NCI-H128 (cell line): ENCODE measurements around the gene ASCC2.
"Not testable (repeated sequence)": the region's sequence is repeated elsewhere in the genome, so short reads cannot be mapped to it uniquely, and the experiment has no call there.

ENCODE experiments used
- DNase-seq: peaks from one replicate; lab custom pipeline; 2025; ENCODE audit not compliant: unreplicated experiment; lab: John Stamatoyannopoulos, UW

Gene ASCC2

DNA sequence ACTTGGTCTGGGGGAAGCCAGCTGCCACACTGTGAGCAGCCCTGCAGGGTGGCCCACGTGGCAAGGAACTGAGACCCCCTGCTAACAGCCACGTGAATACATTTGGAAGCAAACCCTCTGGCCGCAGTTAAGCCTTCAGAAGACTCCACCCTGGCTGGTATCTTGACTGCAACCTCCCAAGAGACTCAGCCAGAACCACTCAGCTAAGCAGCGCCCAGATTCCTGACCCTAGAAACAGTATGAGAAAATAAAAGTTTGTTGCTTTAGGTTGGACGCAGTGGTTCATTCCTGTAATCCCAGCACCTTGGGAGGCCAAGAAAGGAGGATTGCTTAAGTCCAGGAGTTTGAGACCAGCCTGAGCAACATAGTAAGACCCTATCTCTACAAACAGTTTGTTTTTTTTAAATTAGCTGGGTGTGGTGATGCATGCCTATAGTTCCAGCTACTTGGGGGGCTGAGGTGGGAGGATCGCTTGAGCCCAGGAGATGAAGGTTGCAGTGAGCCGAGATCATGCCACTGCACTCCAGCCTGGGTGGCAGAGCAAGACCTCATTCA lies 79.9 kb downstream of the ASCC2 start:
- no peak for DNase-seq

DNA sequence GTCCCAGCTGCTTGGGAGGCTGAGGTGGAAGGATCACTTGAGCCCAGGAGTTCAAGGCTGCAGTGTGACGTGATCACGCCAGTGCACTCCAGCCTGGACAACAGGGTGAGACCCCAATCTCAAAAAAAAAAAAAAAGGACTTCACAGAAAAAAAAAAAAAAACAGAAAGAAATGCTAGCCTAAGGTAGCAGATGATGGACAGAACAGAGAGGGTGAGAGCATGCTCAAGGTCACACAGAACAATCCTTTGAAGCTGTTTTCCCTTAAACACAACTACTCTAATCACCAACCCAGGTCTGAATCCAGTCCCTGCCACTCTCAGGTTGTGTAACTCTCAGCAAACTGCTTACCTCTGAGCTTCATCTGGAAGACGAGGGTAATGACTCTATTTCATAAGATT lies 81.0 kb downstream of the ASCC2 start:
- no peak for DNase-seq

DNA sequence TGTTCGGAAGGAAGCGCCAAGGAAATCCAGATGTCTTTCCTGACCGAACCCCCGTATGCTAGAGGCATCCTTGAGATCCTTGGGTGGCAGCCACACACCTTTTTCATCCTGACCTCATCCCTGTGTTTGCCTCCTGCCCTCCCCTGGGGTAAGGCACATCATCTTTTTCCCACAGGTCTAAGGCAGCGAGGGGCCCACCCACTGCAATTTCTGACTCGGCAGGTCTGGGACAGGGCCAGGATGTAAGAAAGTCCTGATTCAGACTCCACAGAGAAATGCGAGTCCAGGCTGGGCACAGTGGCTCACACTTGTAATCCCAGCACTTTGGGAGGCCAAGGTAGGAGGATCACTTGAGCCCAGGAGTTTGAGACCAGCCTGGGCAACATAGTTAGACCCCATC lies 81.7 kb downstream of the ASCC2 start:
- DNase-seq, result no peak

DNA sequence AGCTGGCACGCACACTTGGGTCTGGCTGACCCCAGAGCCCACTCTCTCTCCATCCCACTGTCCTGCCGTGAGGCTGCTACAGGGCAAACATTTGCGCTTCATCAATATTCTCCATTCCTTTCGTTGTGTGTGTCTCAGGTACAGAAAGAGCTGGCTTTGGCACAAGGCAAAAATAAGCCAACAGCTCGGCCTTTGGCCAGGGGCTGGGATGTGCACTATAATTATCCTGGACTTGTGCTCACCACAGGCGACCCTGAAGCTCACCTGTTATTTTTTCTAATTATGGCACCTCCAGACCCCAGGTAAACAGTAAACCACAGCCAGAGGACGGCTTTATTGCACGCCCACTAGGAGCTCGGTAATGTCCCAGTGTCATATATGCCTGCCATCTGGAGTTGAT lies 82.2 kb downstream of the ASCC2 start:
- DNase-seq, result no peak

DNA sequence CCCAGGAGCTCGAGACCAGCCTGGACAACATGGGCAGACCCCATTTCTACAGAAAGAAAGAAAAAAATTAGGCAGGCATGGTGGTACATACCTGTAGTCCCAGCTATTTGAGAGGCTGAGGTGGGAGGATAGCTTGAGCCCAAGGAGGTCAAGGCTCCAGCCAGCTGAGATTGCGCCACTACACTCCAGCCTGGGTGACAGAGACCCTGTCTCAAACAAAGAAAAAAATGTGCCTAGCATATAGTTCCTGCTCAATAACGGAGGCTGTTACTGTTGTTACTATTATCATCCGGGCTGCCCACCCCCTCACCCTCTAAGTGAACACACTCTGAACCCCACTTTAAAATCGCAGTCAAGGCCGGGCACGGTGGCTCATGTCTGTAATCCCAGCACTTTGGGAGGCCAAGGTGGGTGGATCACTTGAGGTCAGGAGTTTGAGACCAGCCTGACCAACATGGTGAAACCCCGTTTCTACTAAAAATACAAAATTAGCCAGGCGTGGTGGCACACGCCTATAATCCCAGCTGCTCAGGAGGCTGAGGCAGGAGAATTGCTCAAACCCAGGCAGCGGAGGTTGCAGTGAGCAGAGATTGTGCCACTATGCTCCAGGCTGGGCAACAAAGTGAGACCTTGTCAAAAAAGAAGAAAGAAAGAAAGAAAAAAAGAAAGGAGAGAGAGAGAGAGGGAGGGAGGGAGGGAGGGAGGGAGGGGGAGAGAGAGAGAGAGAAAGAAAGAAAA lies 83.2 kb downstream of the ASCC2 start:
- not testable (repeated sequence) for DNase-seq

DNA sequence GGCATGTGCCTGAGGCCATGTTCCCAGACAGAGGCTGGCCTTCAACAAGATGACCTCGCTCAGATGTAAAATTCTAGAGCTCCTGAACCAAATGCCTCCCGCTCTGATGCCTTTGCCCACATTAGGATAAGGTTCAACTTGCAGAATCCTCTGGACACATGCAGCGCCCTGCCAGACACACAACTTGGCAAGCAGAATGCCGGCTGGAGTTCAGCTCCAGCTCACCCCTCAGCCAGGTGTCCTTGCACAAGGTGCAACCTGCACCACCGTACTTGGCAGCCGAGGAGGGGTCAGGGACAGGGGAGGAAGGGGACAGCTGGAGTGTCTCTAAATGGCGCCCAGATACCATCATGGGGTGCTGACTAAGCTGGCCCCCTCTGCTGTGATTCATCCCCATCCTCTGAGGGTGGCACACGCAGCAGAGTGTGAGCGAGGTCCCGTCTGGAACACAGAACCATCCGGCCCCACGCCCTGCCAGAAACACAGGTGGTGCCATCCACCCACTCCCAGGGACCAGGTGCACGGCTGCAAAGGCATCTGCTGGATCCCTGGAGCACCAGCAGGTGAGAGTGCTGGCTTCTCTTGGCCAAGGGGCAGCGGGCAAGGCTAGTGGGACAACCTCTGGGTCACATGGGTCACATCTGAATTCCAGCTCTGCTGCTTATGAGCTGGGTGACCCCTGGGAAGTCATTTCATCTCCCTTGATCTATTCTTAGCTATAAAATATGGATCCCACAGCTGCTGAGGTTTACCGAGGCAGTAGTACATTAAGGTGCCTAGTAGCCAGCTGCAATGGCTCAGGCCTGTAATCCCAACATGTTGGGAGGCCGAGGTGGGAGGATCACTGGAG lies 84.0 kb downstream of the ASCC2 start:
- no peak for DNase-seq

DNA sequence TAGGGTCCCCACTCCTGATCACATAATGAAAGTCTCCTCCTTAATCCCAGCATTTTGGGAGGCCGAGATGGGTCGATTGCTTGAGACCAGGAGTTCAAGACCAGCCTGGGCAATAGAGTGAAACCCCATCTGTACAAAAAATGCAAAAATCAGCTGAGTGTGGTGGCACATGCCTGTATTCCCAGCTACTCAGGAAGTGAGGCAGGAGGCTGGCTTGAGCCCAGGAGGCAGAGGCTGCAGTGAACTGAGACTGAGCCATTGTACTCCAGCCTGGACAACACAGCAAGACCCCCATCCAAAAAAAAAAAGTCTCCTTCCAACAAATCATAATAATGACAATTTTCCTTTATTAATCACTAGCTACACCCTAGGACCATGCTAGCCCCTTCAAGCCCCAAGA lies 86.4 kb downstream of the ASCC2 start:
- no peak for DNase-seq

DNA sequence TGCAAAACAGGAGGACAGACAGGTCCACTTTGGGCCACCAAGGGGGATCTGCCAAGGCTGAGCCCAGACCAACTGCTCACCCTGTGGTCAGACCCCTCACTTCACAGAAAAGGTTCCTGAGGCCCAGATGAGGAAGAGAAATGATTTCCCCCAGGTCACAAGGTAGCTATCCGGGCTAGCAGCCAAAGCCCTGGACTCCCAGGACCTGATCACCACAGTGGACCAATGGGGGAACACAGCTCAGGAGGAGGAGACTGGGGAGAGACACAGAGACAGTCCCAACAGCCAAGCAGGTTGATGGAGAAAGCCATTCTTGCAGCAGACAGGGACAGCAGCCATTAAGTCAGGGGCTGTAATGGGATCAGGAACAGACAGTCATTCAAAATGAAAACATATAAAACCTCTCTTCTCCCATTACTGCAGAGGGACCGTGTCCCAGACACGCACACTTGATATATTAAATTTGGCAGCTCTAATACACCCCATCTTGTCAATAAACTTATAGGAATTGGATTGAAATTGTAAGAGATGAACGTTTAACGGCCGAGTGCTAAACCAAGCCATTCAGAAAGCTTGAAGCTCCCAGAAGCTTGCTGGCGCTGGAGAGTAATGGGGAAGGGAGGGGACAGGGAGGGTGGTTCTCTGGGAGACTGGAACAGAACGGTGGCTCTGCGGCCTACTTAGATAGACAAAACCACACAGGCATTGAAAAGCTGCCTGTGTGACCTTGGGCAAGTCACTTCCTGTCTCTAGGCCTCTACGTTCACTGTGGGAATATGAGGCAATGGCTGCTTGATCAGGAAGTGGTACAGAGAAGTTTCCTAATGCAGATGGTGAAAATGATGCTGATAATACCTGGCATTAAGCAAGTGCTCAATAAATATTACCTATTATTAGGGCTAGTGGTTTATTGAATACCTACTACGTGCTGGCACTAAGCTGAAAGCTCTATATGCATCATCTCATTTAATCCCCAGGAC lies 87.2 kb downstream of the ASCC2 start:
- no peak for DNase-seq

DNA sequence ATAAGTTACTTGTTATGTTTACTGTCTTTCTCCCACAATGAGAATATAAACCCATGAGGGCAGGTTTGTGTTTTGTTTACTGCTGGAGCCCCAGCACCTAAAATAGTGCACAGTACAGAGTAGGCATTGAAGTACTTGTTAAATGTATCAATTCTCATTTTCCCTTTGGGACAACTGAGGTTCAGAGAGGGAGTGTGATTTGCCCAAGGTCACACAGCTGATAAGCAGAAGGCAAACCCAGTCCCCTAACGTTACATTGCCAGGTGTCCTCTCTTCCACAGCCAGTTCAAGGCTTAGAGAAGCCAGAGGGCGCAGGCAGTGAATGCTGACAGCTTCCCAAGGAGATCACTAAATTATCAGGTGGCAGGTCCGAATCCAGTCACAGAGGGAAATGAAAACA lies 88.0 kb downstream of the ASCC2 start:
- no peak for DNase-seq

DNA sequence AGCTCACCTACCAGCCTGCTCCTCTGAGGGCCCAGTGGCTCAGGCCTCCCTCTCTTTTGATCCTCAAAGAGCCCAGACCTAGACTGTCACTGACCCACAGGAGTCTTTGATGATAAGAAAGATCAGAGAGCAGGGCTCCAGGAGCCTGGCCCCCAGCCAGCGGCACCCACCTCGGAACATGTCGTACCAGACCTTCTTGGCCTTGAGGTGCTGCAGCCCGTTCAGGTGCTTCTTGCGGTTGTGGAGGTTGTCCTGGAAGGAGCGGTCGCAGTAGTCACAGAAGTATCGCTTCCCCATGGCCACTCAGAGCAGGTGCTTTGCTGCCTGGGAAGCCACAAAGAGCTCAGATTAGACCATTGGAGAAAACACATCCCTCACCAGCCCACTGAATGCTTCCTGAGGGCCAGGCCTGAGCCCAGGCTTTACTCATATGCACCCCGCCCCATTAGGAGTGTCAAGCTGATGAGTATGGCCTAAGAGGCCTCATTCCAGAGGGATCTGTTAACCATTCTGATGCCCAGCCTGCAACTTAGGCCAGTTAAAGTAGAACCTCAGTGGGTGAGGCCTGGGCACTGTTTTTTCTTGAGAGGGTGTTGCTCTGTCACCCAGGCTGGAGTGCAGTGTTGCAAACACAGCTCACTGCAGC lies 89.7 kb downstream of the ASCC2 start:
- DNase-seq, result no peak

DNA sequence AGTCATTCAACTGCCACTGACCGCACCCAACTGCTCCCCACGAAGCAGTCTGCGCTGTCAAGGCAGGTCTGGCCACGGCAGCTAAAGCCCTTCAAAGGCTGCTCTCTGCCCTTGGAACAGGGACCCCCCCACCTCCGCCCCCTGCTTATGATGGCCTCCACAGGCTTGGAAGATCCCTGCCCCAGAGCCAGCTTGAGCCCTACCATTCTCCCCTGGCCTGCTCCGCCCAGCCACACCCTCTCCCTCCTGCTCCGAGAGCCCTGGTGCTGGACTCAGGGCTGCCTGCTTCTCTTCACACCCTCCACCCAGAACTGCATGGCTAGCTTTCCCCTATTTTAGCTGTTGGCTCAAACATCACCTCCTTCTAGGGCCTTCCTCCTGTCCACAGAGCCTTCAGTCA lies 90.2 kb downstream of the ASCC2 start:
- no peak for DNase-seq

DNA sequence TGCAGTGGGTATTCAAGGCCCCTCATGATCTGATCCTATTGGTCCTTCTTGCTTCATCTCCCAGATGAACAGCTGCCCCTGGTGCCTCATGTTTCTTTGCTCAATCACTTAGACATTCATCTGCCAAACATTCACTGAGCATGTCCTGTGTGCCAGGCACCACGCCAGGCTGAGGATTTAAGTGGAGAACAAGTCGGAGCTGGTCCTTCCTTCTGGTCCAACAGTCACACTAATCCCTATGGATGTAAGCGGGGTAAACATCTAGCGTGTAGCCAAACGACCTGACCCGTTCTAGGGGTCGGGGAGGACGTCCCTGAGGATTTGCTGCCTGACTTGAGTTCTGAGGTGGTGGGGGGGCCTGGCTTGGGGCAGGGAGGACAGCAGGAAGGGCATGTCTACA lies 93.2 kb downstream of the ASCC2 start:
- DNase-seq, result no peak

DNA sequence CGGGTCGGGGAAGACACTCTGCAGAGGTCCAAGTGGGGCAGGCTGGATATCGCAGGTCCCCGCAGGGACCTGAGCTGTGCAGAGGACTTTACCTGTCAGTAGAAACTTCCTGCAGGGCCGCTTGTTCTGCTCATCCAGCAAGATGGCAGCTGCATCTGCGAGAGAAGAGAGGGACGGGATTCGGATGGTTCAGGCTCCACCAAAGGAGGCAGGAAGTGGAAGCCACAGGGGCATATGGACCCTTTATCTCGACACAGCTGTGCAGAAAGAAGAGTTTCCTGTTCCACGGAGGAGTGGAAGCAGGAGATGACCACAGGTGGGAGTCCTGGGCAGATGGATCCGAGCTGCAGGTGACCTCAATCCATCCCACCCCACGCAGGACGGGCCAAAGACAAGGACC lies 95.7 kb downstream of the ASCC2 start:
- no peak for DNase-seq

DNA sequence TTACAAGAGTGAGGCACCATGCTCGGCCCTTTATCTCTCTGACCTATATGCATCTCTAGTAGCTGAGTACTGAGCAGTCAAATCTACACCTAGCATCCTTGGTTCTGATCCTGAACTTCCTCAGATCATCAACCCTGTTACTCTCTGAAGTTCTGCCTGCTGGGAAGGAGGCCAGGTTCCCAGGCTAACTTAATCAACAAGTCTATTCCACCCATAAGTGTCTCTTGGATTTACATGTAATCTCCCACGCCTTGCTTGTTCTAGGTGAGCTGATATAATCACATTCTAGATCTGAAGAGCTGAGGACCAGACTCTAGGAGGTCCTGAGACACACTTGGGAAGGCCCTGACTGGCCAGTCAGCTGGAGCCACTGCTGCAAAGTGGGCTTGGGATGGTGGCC lies 96.1 kb downstream of the ASCC2 start:
- DNase-seq, result no peak

DNA sequence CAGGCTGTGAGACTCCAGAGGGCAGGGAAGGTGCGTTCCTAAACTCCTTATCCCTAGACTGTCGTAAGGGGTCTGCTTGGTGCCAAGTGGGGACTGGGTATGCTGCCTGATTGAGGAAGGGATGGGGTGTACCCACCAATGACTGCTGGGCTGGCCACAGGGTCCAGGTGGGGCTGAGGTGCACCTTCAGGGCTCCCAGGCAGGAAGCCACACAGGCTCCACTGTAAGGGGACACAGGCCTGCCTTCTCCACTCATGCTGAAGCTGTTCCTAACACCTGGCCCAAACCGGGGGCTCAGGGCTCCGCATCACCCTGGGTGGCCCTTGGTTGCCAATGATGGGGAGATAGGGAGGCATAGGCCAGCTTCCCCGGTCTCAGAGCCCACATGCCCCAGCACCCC lies 97.9 kb downstream of the ASCC2 start:
- DNase-seq, result no peak

DNA sequence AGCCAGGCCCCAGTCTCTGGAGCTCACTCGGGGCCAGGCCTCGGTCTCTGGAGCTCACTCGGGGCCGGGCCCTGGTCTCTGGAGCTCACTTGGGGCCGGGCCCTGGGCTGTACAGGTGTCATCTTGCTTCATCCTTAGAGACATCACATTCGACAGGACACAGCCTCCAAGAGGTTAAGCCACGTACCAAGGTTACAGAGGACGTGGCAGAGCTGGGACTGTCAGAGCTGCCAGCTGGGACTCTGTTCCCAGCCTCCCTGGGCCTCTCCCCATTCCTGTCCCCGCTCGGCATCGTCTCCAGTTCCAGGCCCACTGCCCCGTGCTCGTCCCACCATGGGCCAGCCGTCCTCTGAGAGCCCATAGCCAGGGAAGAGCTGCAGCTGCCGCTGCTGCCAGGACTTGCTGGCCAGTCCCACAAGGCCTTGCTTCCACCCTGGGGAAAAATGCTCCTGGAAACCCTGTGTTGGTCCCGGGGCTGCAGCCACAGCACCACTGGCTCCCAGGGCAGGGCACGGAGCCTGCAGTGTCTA lies 98.7 kb downstream of the ASCC2 start:
- DNase-seq, result no peak
